ENCODE results near the gene TXNRD1.
"Not testable (repeated sequence)": the region's sequence is repeated elsewhere in the genome, so short reads cannot be mapped to it uniquely, and the experiment has no call there.

Gene TXNRD1

GRCh38 chr12:104281636-104282035, 66.1 kb downstream of the TXNRD1 start:
- no peak for DNase-seq

- no peak for DNase-seq
These were observed 66.5 kb downstream of the TXNRD1 start for GRCh38 chr12:104282109-104282508.

GRCh38 chr12:104285740-104286515, 70.3 kb downstream of the TXNRD1 start:
- no peak for DNase-seq

GRCh38 chr12:104286516-104287482, 71.2 kb downstream of the TXNRD1 start:
- DNase-seq: peak; percentile 97

- DNase-seq: peak; percentile 81
These were observed 73.2 kb downstream of the TXNRD1 start for GRCh38 chr12:104288635-104289274.

GRCh38 chr12:104290320-104290719, 74.7 kb downstream of the TXNRD1 start:
- DNase-seq: no peak

- DNase-seq: no peak
These were observed 75.3 kb downstream of the TXNRD1 start for GRCh38 chr12:104290855-104291254.

GRCh38 chr12:104291867-104292524, 76.4 kb downstream of the TXNRD1 start:
- no peak for DNase-seq

GRCh38 chr12:104292872-104293794, 77.6 kb downstream of the TXNRD1 start:
- DNase-seq: no peak

- DNase-seq: not testable (repeated sequence)
These were observed 78.7 kb downstream of the TXNRD1 start for GRCh38 chr12:104294158-104294859.

GRCh38 chr12:104294927-104295668, 79.5 kb downstream of the TXNRD1 start:
- DNase-seq: no peak

GRCh38 chr12:104295954-104296353, 80.4 kb downstream of the TXNRD1 start:
- no peak for DNase-seq

- DNase-seq: no peak
These were observed 81.1 kb downstream of the TXNRD1 start for GRCh38 chr12:104296718-104297117.

GRCh38 chr12:104297477-104298113, 82.0 kb downstream of the TXNRD1 start:
- DNase-seq: no peak

- peak; percentile 45 for DNase-seq
These were observed 84.4 kb downstream of the TXNRD1 start for GRCh38 chr12:104299842-104300481.

GRCh38 chr12:104303538-104304151, 88.1 kb downstream of the TXNRD1 start, which contains the start of gene EID3:
Gene EID3 (plus strand): TSS chr12:104303739. CDS start chr12:104303935, 196 bp downstream.
- DNase-seq: no peak

GRCh38 chr12:104304261-104305009, 88.9 kb downstream of the TXNRD1 start:
- no peak for DNase-seq

- DNase-seq: no peak
These were observed 89.8 kb downstream of the TXNRD1 start for GRCh38 chr12:104305349-104305748.

Data from MV-4-11 (cell line).